Measurements from ENCODE around the gene PSMB3.

Gene PSMB3

DNA sequence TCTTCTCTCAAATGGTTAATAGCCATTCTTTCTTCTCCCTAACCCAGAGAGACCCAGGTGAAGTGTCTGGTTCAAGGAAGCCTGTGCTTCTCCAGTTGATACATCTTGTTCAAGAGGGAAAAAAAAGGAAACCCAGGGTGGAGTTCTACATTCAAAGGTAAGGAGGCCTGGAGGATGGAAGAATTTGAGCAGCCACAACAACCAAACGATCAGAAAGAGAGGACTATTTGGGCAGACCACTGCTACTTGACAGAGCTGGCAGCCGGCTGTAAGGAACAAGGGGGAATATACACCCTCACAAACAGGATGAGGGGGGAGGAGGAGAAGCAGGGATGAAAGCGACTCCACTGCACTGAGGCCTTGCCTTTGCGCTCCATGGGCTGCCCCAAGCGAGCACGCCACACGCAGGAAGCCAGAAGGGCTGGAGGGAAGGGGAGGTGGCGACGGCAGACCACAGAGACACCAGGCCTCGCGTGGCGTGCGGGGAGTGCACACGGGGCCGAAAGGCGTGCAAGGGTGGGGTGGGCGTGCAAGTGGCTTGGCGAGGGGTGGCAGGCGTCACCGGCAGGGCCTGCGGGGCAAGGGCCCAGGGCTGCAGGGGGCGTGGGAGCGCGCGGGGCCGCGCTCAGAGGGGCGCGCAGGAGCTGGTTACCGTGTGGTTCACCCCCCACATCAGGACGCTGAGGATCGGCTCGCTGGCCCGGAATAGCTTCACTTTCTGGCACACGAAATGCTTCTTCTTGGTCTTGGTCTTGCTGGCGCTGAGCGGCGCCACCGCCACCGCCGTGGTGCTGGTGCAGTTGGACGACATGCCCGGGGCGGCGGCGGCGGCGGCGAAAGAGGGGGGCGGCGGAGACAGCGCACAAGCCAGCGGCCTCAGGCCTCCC, 46.3 kb downstream of the PSMB3 start:
- peaks cover 6% of the 10 kb centered on the region for H3K36me3 ChIP-seq (ENCODE audit: control insufficient read depth, insufficient read depth, low read length)
- H3K9ac ChIP-seq (ENCODE audit: low read length) = peak overlapping the region; percentile 68
- no peaks in the 10 kb centered on the region for H3K9me3 ChIP-seq (ENCODE audit: control insufficient read depth, low read length)
- peaks cover 16% of the 10 kb centered on the region for H3K4me1 ChIP-seq (ENCODE audit: control insufficient read depth, insufficient read depth, low read length)
- no peaks in the 10 kb centered on the region for H3K27me3 ChIP-seq (ENCODE audit: control insufficient read depth, insufficient read depth, low read length)
- peak overlapping the region; percentile 59 for H3K4me3 ChIP-seq (ENCODE audit: low read length)

DNA sequence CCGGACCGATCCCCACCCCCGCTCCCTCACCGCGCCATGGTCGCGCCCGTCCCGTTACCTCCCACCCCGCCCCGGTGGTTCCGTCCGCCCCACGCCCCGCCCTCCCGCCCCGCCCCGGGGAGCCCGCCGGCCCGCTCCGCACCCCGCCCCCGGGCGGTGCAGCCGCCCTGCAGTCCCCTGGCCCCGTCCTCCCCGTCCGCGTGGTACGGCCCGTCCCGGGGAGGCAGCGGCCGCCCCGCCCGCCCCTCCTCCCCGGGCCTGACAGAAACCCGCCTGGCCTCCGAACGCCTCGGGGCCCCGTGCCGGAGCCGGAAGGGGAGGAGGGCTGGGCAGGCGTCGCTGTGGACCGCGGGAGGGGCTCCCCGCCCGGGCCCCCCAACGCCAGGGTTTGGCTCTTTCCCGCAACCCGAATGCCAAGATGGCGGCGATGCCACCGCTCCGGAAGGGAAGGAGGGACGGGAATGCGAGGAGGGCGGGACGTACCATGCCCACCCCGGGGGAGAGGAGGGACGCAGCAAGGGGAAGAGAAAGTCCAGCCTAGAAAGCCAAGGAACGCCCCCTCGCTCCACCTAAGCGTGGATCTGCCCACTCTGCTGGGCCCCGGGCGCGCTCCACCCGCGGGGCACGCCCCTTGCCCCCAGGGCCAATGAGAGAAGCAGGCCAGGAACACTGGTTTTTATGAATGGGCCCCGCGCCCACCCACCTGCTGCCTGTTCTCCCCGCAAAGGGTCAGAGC, 47.1 kb downstream of the PSMB3 start, which contains the start of gene PIP4K2B:
PIP4K2B (minus strand) TSS at position 56 of the 736 bp plus-strand sequence. CDS start 132 bp downstream, outside the sequence.
- Histone ChIP-seq H3K36me3 (ENCODE audit: control insufficient read depth, insufficient read depth, low read length) (peaks cover 6% of the 10 kb centered on the region), H3K9me3 (ENCODE audit: control insufficient read depth, low read length) (no peaks in the 10 kb centered on the region), H3K27me3 (ENCODE audit: control insufficient read depth, insufficient read depth, low read length) (no peaks in the 10 kb centered on the region), H3K4me1 (ENCODE audit: control insufficient read depth, insufficient read depth, low read length) (peaks cover 16% of the 10 kb centered on the region), H3K9ac (ENCODE audit: low read length) (peak within 1 kb of the TSS; percentile 78), H3K4me3 (ENCODE audit: low read length) (peak within 1 kb of the TSS; percentile 59)

DNA sequence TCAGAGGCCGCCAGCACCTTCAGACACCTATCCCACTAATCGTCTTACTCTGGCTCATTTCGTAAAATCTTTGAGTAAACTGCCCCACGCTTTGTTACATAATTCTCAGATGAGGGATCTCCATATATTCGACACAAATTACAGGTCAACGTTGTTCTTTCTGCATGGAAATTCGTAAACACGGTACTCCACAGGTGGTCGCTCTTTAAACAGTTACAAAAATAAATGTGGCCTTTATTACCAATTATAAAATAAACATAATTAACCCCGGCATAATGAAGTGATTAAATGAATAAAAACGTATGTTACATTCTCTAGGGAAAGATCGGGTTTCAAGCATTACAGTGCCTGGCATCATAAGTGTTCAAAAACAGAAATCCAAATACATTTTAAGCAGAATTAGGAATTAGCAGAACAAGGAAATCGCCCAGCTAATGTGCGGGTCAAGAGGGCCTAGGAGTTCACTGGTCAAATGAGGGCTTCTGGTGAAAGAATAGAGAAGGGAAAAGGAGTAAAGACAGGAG, 47.8 kb downstream of the PSMB3 start:
- Histone ChIP-seq H3K4me1 (ENCODE audit: control insufficient read depth, insufficient read depth, low read length) (peaks cover 16% of the 10 kb centered on the region), H3K36me3 (ENCODE audit: control insufficient read depth, insufficient read depth, low read length) (peaks cover 6% of the 10 kb centered on the region), H3K9me3 (ENCODE audit: control insufficient read depth, low read length) (no peaks in the 10 kb centered on the region), H3K4me3 (ENCODE audit: low read length) (peak overlapping the region; percentile 28), H3K27me3 (ENCODE audit: control insufficient read depth, insufficient read depth, low read length) (no peaks in the 10 kb centered on the region), H3K9ac (ENCODE audit: low read length) (peak overlapping the region; percentile 78)

DNA sequence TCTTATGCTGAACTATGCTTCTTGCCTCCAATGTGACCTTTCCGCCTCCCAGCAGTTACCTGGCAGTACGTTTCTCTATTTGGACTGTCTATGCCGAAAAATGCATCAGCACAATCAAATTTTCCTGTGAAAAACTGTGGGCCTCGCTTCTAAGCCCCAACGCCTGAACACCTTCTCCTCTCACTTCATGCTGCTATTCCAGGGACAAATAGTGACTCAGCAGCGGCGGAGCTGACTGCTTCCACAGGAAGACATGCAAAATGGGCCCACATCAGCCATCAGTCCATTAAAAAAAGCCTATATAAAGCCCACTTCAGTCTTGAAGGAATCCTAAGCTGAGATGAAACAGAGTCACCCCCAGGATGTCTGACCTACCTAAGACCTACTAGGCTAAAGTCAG, 57.3 kb downstream of the PSMB3 start:
- H3K36me3 ChIP-seq (ENCODE audit: control insufficient read depth, insufficient read depth, low read length) = peaks cover 10% of the 10 kb centered on the region
- H3K9me3 ChIP-seq (ENCODE audit: control insufficient read depth, low read length) = no peaks in the 10 kb centered on the region
- H3K9ac ChIP-seq (ENCODE audit: low read length) = no peak overlapping the region
- H3K27me3 ChIP-seq (ENCODE audit: control insufficient read depth, insufficient read depth, low read length) = no peaks in the 10 kb centered on the region
- H3K4me3 ChIP-seq (ENCODE audit: low read length) = no peak overlapping the region
- no peaks in the 10 kb centered on the region for H3K4me1 ChIP-seq (ENCODE audit: control insufficient read depth, insufficient read depth, low read length)

All from mucosa of stomach (tissue), 1 donor.